Prostate gland (tissue), 2 donors: ENCODE results near the gene UST. TPM values are rescaled to one million over a fixed set of nuclear protein-coding genes. Genes with fewer than 3 reads are reported as not detected.

Experiments
- DNase-seq: peaks from one replicate; pipeline ENCODE4 v3.0.0-alpha.2; 2019; ENCODE audit warnings: low spot score
- H3K27ac ChIP-seq, 2 donors: fragments of 200-600 bp; sonication (generic); 2 replicates each; pipeline ENCODE4 v1.5.1; 2017 to 2019
- H3K27me3 ChIP-seq: fragments of 200-600 bp; sonication (generic); replicated peaks from 2 replicates; pipeline ENCODE4 v1.5.1; 2019; ENCODE audit not compliant: insufficient read depth
- H3K36me3 ChIP-seq, 2 donors: fragments of 200-600 bp; sonication (generic); 1 replicate in 1 of 2; 2 replicates in 1 of 2; pipeline versions ENCODE4 v1.5.1 to v1.8.1; 2017 to 2019
- H3K4me1 ChIP-seq: fragments of 200-600 bp; sonication (generic); replicated peaks from 2 replicates; pipeline ENCODE4 v1.5.1; 2019
- H3K4me3 ChIP-seq, 2 donors: fragments of 200-600 bp; sonication (generic); 2 replicates each; pipeline ENCODE4 v1.5.1; 2017 to 2019
- H3K9me3 ChIP-seq: fragments of 200-600 bp; sonication (generic); 2 replicates; pipeline ENCODE4 v1.5.1; 2017
- POLR2A ChIP-seq: fragments of 450-650 bp; IDR thresholded peaks from one replicate; pipeline ENCODE4 v1.6.1; 2016; ENCODE audit warnings: antibody characterized with exemption, mild to moderate bottlenecking
- POLR2AphosphoS5 ChIP-seq: sonication (generic); formaldehyde crosslinking; IDR thresholded peaks from one replicate; pipeline ENCODE4 v1.6.1; 2017; ENCODE audit warnings: antibody characterized with exemption
- WGBS: methylation state at CpG from one replicate; pipeline ENCODE4 v1.1.5; 2018; 5-methylcytosine and 5-hydroxymethylcytosine counted together
- intact Hi-C: fragments of 100-400 bp; cut with DNase I; formaldehyde crosslinking; loops from one replicate; pipeline ENCODE4 v1.14.2; 2022
- total RNA-seq, 2 donors: library from RNA; depleted of rRNA; stranded (reverse); fragments of >200 nt; gene quantifications; one replicate each; pipeline ENCODE4 v1.1.0, GENCODE V29; 2016
- TF ChIP-seq, protein P1 (sequence below), 4 experiments: fragments of 200-600 bp in 2 of 4; fragments of 450-650 bp in 2 of 4; sonication (generic) in 2 of 4; IDR thresholded peaks; 1 replicate in 3 of 4; 2 replicates in 1 of 4; pipeline ENCODE4 v1.5.1; 2016 to 2019; ENCODE audit warnings: antibody characterized with exemption in 4 of 4, mild to moderate bottlenecking in 2 of 4, moderate library complexity in 2 of 4

Gene UST
- total RNA-seq, 2 donors from 2014 or later = 6.6 to 12.9 TPM

GRCh38 chr6:148743476-148743875 lies 3.4 kb upstream of the UST start:
- intact Hi-C loops = loop anchor here (10.0 kb wide), 1 partner anchor 169 kb away; no protein-coding TSS in a partner anchor
- Histone ChIP-seq H3K27me3 (no peaks in the 10 kb centered on the region), H3K27ac (no peak overlapping the region), H3K9me3 (no peaks in the 10 kb centered on the region), H3K36me3 (no peaks in the 10 kb centered on the region), H3K4me3 (no peak overlapping the region), H3K4me1 (no peaks in the 10 kb centered on the region)
- 59% methylated on average over 4 of the region's 4 CpGs for WGBS
- no peak for DNase-seq
- TF ChIP-seq, protein P1, sequence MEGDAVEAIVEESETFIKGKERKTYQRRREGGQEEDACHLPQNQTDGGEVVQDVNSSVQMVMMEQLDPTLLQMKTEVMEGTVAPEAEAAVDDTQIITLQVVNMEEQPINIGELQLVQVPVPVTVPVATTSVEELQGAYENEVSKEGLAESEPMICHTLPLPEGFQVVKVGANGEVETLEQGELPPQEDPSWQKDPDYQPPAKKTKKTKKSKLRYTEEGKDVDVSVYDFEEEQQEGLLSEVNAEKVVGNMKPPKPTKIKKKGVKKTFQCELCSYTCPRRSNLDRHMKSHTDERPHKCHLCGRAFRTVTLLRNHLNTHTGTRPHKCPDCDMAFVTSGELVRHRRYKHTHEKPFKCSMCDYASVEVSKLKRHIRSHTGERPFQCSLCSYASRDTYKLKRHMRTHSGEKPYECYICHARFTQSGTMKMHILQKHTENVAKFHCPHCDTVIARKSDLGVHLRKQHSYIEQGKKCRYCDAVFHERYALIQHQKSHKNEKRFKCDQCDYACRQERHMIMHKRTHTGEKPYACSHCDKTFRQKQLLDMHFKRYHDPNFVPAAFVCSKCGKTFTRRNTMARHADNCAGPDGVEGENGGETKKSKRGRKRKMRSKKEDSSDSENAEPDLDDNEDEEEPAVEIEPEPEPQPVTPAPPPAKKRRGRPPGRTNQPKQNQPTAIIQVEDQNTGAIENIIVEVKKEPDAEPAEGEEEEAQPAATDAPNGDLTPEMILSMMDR (IDR thresholded peaks at IDR 0.05) = no peak
- no peak for TF ChIP-seq POLR2AphosphoS5
- TF ChIP-seq POLR2A = no peak

- Histone ChIP-seq H3K36me3 (no peaks in the 10 kb centered on the region), H3K4me1 (no peaks in the 10 kb centered on the region), H3K27me3 (no peaks in the 10 kb centered on the region), H3K27ac (peak overlapping the region; percentile 72 to 83), H3K4me3 (peak overlapping the region; percentile 61 to 65), H3K9me3 (no peaks in the 10 kb centered on the region)
- WGBS = 18% methylated on average over 6 of the region's 6 CpGs
- DNase-seq = no peak
- intact Hi-C loops = loop anchor here (2.0 to 10.0 kb wide), 3 partner anchors 171 to 287 kb away; no protein-coding TSS in a partner anchor
- TF ChIP-seq, protein P1 (IDR thresholded peaks at IDR 0.05) = no peak
- no peak for TF ChIP-seq POLR2A
- TF ChIP-seq POLR2AphosphoS5 = no peak
Measured at GRCh38 chr6:148745926-148746325, 904 bp upstream of the UST start.

DNA sequence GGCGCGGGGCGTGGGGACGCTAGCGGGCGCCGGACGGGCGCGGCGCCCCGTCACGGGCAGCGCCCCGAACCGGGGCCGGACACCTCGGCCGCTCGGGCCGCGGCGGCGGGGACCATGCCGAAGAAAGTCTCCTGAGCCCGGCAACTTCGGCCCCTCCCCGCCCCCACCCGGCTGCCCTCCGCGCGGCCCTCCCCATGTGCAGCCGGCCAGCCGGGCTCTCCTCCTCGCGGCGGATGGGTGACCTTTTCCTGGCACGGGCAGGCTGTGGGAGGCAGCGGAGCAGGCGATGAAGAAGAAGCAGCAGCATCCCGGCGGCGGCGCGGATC lies 278 bp downstream of the UST start:
- TF ChIP-seq, protein P1 (IDR thresholded peaks at IDR 0.05) = no peak
- TF ChIP-seq POLR2AphosphoS5 (no peak), POLR2A (no peak)
- WGBS = under 1% methylated on average over 32 of the region's 45 CpGs
- no peaks in the 10 kb centered on the region for H3K36me3 ChIP-seq
- DNase-seq = peak; percentile 31
- H3K9me3 ChIP-seq = no peaks in the 10 kb centered on the region
- no peaks in the 10 kb centered on the region for H3K27me3 ChIP-seq
- H3K4me3 ChIP-seq = peak overlapping the region; percentile 61 to 65
- intact Hi-C loops = loop anchor here (2.0 to 10.0 kb wide), 3 partner anchors 172 to 286 kb away; no protein-coding TSS in a partner anchor
- no peaks in the 10 kb centered on the region for H3K4me1 ChIP-seq
- peak overlapping the region; percentile 72 to 83 for H3K27ac ChIP-seq

- Histone ChIP-seq H3K4me3 (peak overlapping the region; percentile 61 to 65), H3K36me3 (no peaks in the 10 kb centered on the region), H3K4me1 (no peaks in the 10 kb centered on the region), H3K27me3 (no peaks in the 10 kb centered on the region), H3K27ac (peak overlapping the region; percentile 72 to 83), H3K9me3 (no peaks in the 10 kb centered on the region)
- TF ChIP-seq POLR2A (peak; percentile 30), POLR2AphosphoS5 (peak; percentile 23)
- TF ChIP-seq, protein P1 (IDR thresholded peaks at IDR 0.05) = peak in 2 of 4 experiments; percentile 3 to 13
- WGBS = under 1% methylated on average over 36 of the region's 66 CpGs
- intact Hi-C loops = loop anchor here (2.0 to 10.0 kb wide), 3 partner anchors 173 to 285 kb away; no protein-coding TSS in a partner anchor
- peak; percentile 58 for DNase-seq
Measured at GRCh38 chr6:148747471-148748165, 788 bp downstream of the UST start.

GRCh38 chr6:148749674-148750073 lies 2.8 kb downstream of the UST start:
- H3K4me3 ChIP-seq = no peak overlapping the region
- H3K9me3 ChIP-seq = no peaks in the 10 kb centered on the region
- H3K36me3 ChIP-seq = no peaks in the 10 kb centered on the region
- H3K27ac ChIP-seq = no peak overlapping the region
- no peaks in the 10 kb centered on the region for H3K27me3 ChIP-seq
- intact Hi-C loops = loop anchor here (2.0 to 10.0 kb wide), 2 partner anchors 175 to 197 kb away; no protein-coding TSS in a partner anchor
- TF ChIP-seq POLR2A = no peak
- no peak for TF ChIP-seq POLR2AphosphoS5
- TF ChIP-seq, protein P1 (IDR thresholded peaks at IDR 0.05) = no peak
- WGBS = 93% methylated on average over 1 of the region's 1 CpG
- no peaks in the 10 kb centered on the region for H3K4me1 ChIP-seq
- no peak for DNase-seq
